Activated gamma-delta T cell treated with anti-CD3 and anti-CD28 coated beads, Interleukin-2, amount 50 U/mL, for 16 hours (primary cell): Measurements from ENCODE around the gene BAG3.

Experiments used
- DNase-seq: peaks from one replicate; pipeline ENCODE4 v3.0.0-alpha.2; 2020; ENCODE audit warnings: low read depth

Gene BAG3

GRCh38 chr10:119667562-119668328 lies 16.6 kb downstream of the BAG3 start:
- DNase-seq: no peak

- DNase-seq: no peak
These were observed 17.3 kb downstream of the BAG3 start for GRCh38 chr10:119668461-119668860.

- DNase-seq: no peak
These were observed 18.2 kb downstream of the BAG3 start for GRCh38 chr10:119669331-119669730.

DNA sequence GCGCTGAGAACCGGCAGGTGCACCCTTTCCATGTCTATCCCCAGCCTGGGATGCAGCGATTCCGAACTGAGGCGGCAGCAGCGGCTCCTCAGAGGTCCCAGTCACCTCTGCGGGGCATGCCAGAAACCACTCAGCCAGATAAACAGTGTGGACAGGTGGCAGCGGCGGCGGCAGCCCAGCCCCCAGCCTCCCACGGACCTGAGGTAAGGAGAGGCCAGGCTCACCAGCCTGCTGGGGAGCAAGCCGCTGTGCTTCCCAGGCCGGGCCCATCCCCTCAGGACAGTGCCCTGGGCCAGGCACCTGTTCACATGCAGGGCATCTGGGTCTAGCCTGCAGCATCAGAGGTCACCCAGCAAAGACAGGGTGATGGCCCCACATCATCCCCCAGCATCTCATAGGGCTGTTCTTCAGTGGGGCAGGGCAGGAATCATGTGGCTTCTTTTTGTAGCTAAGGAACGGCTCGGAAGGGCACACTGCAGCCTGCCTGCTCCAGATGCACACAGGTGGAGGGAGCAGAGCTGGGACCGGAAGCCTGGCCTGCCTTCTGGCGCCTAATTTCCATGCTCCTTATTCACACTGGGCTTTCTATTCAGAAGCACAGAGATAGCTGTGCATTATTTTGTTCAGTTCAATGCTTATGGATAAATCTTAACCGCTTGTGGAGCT lies 18.9 kb downstream of the BAG3 start:
- no peak for DNase-seq

DNA sequence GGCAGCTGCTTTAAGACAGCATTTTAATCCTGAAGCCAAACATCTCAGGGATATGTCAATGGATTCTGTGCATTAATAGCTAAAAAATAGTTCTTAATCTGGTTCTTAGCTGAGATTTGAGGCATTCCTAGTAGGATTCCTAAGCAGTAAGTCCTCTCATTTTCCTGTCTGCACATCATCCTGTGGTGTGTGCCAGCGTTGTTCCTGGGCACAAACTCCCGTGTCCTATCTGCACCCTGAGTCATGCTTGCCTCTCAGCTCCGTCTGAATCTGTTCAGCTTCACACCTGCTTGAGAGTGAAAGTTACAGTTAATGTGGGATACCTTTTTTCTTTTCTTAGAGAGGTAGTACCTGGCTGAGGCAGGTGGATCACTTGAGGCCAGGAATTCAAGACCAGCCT lies 19.5 kb downstream of the BAG3 start:
- no peak for DNase-seq

- DNase-seq: no peak
These were observed 20.2 kb downstream of the BAG3 start for GRCh38 chr10:119671381-119671780.

GRCh38 chr10:119672291-119672690 lies 21.1 kb downstream of the BAG3 start:
- no peak for DNase-seq

DNA sequence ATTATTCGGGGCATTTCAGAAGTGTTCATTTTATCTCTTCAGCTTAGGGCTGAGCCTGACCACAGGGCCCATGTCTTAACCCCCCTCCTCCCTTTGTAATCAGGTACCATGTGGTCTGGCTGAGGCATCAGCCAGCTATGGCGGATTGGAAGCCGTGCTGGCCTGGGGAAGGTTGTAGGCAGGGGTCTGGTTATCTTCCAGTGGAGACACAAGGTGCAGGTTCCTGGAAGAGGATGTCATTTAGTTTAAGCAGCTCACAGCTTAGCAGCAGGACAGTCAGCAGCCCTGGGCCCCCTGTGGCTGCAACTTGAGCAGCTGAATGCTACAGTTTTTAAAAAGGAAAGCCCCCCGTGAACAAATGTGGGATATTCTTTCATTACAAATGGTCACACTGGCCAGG lies 22.1 kb downstream of the BAG3 start:
- DNase-seq: no peak

DNA sequence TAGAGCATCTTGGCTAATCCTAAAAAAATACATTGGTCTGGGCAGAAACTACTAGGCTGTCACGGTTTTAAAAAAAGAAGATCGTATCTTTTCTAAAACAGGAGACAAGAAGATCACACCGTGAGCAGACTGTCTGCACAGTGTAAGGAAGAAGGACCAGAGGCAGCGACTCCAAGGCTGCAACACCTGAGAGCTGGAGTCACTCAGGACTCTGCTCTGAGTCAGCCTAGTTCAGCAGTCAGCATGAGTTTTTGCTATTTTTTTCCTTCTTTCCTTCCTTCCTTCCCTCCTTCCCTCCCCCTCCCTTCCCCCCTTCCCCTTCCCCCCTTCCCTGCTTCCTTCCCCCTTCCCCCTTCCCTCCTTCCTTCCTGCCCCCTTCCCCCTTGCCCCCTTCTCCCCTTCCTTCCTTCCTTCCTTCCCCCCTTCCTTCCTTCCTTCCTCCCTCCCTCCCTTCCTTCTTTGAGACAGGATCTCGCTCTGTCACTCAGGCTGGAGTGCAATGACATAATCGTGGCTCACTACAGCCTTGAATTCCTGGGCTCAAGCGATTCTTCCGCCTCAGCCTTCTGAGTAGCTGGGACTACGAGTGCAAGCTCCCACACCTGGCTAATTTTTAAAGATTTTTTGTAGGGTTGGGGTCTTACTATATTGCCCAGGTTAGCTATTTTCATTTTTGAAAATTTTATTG lies 24.4 kb downstream of the BAG3 start:
- DNase-seq: no peak

GRCh38 chr10:119677126-119677525 lies 25.9 kb downstream of the BAG3 start:
- DNase-seq: no peak

DNA sequence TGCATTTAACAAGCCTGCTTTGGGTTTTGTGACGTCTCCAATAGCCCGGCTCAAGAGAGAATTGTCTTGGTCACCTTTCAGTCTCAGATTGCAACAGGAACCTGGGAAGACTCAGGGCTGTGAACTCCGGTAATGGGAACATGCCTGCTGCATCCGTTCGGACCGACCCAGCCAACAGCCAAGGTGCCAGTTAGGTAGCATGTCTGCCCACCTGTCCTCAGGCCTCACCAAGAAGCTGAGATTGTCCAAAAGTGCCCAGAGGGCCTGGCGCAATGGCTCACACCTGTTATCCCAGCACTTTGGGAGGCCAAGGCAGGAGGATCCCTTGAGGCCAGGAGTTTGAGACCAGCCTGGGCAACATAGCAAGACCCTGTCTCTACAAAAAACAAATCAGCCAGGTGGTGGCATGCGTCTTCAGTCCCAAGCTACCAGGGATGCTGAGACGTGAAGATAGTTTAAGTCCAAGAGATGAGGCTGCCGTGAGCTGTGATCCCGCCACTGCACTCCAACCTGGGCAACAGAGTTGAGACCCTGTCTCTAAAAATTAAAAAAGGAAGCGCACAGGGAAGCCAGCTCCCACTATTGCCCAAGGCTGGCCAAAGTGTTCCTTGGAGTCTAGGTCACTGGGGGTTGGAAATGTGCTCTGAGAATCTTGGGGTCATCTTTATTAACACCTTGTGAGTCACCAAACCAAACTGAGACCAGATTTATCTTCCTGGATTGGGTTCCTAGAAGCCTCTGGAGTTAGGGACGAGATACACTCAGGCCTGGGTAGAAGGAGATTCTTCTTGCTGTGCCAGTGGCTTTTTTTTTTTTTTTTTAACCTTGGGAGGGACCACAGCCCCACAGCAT lies 26.9 kb downstream of the BAG3 start:
- no peak for DNase-seq

DNA sequence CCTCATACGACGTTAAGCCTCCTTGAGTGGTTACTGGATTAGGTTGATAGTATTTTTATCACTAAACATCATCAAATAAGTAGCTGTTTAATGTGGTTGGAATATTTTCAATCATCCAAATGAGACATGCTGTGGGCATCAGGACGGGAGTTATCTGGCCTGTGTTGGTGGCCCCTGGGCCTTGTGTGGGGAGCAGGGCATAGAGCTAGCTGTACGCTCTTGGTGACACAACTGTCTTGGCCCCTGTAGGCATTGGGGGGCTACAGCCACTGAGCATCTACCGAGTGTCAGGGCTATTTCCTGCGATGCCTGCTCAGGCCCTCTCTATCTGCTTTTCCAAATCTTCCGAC lies 28.3 kb downstream of the BAG3 start:
- no peak for DNase-seq

DNA sequence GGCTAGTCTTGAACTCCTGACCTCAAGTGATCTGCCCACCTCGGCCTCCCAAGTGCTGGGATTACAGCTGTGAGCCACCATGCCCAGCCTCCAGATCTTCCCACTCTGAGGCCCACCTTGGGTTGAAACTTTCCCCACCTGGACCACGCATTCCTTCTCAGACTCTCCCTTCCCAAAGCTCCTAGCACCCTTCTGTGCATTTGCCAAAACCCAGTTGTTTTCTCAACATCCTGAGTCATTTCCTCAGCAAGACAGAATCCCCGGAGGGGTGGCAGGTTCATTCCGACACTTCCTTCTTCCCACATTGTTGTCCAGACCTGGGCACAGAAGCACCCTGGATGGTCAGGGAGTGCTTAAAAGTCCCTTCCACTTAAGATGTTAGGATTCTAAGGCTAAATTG lies 28.9 kb downstream of the BAG3 start:
- DNase-seq: no peak

GRCh38 chr10:119680650-119681081 lies 29.5 kb downstream of the BAG3 start:
- no peak for DNase-seq

GRCh38 chr10:119686465-119687191 lies 35.4 kb downstream of the BAG3 start:
- peak; percentile 69 for DNase-seq

- no peak for DNase-seq
These were observed 36.2 kb downstream of the BAG3 start for GRCh38 chr10:119687192-119688032.

GRCh38 chr10:119688033-119688508 lies 36.9 kb downstream of the BAG3 start:
- DNase-seq: no peak

GRCh38 chr10:119689016-119689580 lies 37.9 kb downstream of the BAG3 start:
- no peak for DNase-seq

DNA sequence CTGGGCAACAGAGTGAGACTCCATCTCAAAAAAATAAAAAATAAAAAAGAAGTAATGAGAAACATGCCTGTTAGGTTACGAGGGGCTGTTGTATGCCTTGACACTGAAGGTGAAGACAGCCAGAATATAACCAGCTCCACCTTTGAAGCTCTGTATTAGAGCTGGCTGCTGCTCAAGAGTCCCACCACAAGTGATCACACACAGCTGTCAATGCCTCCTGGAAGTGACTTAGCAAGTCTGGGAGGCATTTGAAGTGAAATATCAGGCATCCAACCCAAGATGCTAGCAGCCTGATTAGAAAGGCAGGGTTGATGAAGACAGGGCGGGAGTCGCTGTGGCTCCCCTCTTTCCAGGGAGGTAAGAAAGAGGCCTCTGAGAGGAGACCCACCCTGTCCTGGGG lies 40.5 kb downstream of the BAG3 start:
- DNase-seq: no peak

DNA sequence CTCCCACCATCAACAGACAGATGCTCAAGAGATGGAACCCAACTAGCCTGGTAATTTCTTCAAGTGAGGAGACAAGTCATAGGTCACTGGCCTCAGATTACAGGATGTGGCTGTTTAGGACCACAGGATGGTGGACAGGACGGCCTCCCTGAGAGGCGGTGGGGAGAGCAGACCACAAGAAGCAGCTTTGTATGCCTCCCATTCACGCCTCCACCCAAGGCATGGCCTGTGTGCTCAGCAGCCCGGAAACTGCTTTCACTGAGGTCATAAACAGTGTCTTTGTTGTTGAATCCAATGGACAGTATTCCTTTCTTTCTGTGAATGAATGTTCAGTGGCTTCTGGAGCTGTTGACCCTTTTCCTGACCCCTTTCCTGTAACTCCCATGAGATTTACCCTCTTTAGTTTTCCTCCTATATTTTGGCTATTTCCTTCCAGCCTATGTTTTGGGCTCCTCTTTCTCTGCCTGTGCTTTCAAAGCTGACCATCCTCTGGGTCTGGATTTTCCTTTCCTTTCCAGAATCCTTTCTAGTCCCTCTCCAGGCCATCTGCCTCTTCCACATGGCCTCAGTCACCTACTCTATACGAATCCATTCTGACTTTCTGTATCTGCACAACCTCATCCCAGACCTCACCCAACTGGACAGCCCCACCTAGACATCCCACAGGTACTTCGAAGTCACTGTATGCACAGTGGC lies 42.2 kb downstream of the BAG3 start:
- DNase-seq: no peak
